Skeletal muscle tissue (tissue), 4 donors: Measurements from ENCODE around the gene CACNB3. TPM values are rescaled to one million over a fixed set of nuclear protein-coding genes. Genes with fewer than 3 reads are reported as not detected.
"Not testable (repeated sequence)": the region's sequence is repeated elsewhere in the genome, so short reads cannot be mapped to it uniquely, and the experiment has no call there.

Source experiments
- H3K27ac ChIP-seq: one replicate; pipeline ENCODE4 v1.7.0; 2013; ENCODE audit warnings: mild to moderate bottlenecking, low read depth, low read length, inconsistent platforms
- H3K27me3 ChIP-seq, 3 donors: one replicate each; pipeline ENCODE4 v1.7.0; 2013; ENCODE audit warnings: low read length in 3 of 3; ENCODE audit not compliant: control insufficient read depth in 3 of 3, insufficient read depth in 3 of 3
- H3K36me3 ChIP-seq, 3 donors: one replicate each; pipeline ENCODE4 v1.7.0; 2013; ENCODE audit warnings: low read length in 3 of 3; ENCODE audit not compliant: control insufficient read depth in 3 of 3, insufficient read depth in 3 of 3
- H3K4me1 ChIP-seq, 3 donors: one replicate each; pipeline ENCODE4 v1.7.0; 2013; ENCODE audit warnings: low read length in 3 of 3, mild to moderate bottlenecking in 3 of 3; ENCODE audit not compliant: control insufficient read depth in 3 of 3, insufficient read depth in 3 of 3
- H3K4me3 ChIP-seq, 3 donors: one replicate each; pipeline ENCODE4 v1.7.0; 2013; ENCODE audit warnings: low read length in 3 of 3
- H3K9ac ChIP-seq, 3 donors: one replicate each; pipeline ENCODE4 v1.7.0; 2013; ENCODE audit warnings: low read length in 3 of 3, mild to moderate bottlenecking in 3 of 3, moderate library complexity in 2 of 3, low read depth in 1 of 3
- H3K9me3 ChIP-seq, 3 donors: one replicate each; pipeline ENCODE4 v1.7.0; 2013; ENCODE audit warnings: low read length in 3 of 3; ENCODE audit not compliant: control insufficient read depth in 3 of 3
- total RNA-seq: library from RNA; depleted of rRNA; stranded (reverse); fragments of >200 nt; gene quantifications from one replicate; pipeline ENCODE4 v1.2.3, GENCODE V29; 2014
- donor health status: Osteomylitis.

Gene CACNB3
- total RNA-seq, 1 donor from 2014 or later: 4.2 TPM

DNA sequence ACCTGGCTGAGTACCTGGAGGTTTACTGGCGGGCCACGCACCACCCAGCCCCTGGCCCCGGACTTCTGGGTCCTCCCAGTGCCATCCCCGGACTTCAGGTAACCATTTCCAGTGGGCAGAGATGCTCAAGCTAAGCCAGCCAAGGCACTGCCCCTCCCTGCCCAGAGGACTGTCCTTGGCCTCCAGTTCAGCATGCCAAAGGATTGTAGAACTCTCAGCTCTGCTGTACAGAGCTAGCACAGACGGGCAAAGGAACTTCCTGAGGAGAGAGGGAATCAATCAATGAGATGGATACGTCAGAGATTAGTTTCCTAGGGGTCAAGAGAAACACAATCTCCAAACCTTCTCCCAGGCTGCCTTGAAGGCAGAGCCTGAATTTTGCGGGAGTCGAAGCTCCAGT is 8.7 kb downstream of the CACNB3 start:
- no peaks in the 10 kb centered on the region for H3K27me3 ChIP-seq
- H3K4me3 ChIP-seq: no peak overlapping the region
- no peaks in the 10 kb centered on the region for H3K4me1 ChIP-seq
- no peaks in the 10 kb centered on the region for H3K9me3 ChIP-seq
- peaks cover 33 to 43% (median 36%) of the 10 kb centered on the region in 3 donors for H3K36me3 ChIP-seq
- H3K9ac ChIP-seq: no peak overlapping the region
- H3K27ac ChIP-seq: no peak overlapping the region

DNA sequence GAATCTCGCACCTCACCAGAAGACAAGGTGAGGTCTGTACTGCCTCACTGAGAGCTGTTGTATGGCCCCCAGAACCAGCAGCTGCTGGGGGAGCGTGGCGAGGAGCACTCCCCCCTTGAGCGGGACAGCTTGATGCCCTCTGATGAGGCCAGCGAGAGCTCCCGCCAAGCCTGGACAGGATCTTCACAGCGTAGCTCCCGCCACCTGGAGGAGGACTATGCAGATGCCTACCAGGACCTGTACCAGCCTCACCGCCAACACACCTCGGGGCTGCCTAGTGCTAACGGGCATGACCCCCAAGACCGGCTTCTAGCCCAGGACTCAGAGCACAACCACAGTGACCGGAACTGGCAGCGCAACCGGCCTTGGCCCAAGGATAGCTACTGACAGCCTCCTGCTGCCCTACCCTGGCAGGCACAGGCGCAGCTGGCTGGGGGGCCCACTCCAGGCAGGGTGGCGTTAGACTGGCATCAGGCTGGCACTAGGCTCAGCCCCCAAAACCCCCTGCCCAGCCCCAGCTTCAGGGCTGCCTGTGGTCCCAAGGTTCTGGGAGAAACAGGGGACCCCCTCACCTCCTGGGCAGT is 9.3 kb downstream of the CACNB3 start:
- no peak overlapping the region for H3K9ac ChIP-seq
- H3K27me3 ChIP-seq: no peaks in the 10 kb centered on the region
- no peaks in the 10 kb centered on the region for H3K4me1 ChIP-seq
- no peaks in the 10 kb centered on the region for H3K9me3 ChIP-seq
- no peak overlapping the region for H3K27ac ChIP-seq
- no peak overlapping the region for H3K4me3 ChIP-seq
- peaks cover 33 to 49% (median 42%) of the 10 kb centered on the region in 3 donors for H3K36me3 ChIP-seq

DNA sequence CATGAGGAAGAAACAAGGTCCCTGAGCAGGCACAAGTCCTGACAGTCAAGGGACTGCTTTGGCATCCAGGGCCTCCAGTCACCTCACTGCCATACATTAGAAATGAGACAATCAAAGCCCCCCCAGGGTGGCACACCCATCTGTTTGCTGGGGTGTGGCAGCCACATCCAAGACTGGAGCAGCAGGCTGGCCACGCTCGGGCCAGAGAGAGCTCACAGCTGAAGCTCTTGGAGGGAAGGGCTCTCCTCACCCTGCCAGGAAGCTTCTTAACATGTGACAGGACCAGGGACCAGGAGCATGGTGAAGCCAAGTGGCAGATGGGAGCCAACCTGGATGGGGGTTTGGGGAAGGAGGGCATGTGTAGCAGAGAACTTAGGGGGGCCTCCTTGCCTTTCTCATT is 10.0 kb downstream of the CACNB3 start:
- peaks cover 36 to 56% (median 49%) of the 10 kb centered on the region in 3 donors for H3K36me3 ChIP-seq
- no peaks in the 10 kb centered on the region for H3K27me3 ChIP-seq
- H3K9me3 ChIP-seq: no peaks in the 10 kb centered on the region
- H3K27ac ChIP-seq: no peak overlapping the region
- no peaks in the 10 kb centered on the region for H3K4me1 ChIP-seq
- H3K4me3 ChIP-seq: no peak overlapping the region
- H3K9ac ChIP-seq: no peak overlapping the region

DNA sequence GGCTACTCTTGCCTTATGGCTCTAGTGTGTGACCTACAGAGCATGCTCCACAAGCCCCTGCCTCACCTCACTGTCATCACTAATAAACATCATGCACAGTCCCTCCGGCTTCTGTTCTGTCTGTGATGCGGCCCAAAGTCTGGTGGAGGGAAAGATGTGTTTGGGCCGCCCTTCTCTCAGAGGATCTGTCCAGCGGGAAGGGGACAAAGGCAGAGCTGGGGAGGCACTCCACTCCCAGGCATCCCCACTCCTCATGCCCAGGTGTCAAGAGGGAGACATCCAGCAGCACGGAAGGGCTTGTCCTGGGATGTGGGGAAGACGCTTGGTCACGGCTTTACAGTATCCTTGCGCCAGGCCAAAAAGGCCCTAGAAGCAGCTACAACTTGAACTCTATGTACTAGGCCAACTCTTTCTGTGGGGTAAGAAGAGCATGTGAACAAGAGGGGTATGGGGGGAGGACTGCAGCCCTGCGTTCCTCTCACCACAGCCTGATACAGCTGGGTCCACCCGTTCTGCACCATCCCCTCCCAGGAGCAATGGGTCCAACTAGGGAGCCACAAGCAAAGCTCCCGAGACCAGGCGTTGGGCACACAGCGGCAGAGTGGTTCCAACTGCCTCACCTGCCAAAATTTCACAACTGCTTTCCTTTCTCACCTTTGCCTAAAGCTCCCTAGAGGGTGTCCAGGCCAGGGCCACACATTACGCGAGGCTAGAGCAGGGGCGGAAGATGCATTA is 10.7 kb downstream of the CACNB3 start:
- no peaks in the 10 kb centered on the region for H3K4me1 ChIP-seq
- no peak overlapping the region for H3K4me3 ChIP-seq
- H3K9me3 ChIP-seq: no peaks in the 10 kb centered on the region
- no peak overlapping the region for H3K27ac ChIP-seq
- H3K9ac ChIP-seq: no peak overlapping the region
- peaks cover 40 to 62% (median 56%) of the 10 kb centered on the region in 3 donors for H3K36me3 ChIP-seq
- no peaks in the 10 kb centered on the region for H3K27me3 ChIP-seq

DNA sequence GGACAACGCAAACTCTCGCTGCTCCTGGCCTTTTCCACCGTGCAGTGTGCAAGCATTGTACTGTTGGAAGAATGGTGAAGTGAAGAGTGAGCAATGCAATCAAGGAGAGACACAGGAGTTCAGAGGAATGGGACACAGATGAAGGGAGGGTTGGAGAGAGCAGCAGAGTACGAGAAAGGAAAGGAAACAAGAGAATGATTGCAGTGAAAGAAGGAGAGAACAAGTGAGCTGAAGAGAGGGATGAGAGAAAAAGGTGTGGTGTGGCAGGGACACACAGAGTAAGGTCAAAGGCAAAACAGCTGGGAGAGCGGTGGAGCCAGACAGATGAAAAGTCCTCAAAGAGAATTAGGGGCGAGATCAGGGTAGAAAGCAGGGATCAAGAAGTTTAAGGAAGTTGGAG is 13.0 kb downstream of the CACNB3 start:
- H3K27ac ChIP-seq: no peak overlapping the region
- no peaks in the 10 kb centered on the region for H3K27me3 ChIP-seq
- no peak overlapping the region for H3K9ac ChIP-seq
- H3K9me3 ChIP-seq: no peaks in the 10 kb centered on the region
- H3K4me3 ChIP-seq: no peak overlapping the region
- H3K36me3 ChIP-seq: peaks cover 49 to 74% (median 71%) of the 10 kb centered on the region in 3 donors
- H3K4me1 ChIP-seq: no peaks in the 10 kb centered on the region

DNA sequence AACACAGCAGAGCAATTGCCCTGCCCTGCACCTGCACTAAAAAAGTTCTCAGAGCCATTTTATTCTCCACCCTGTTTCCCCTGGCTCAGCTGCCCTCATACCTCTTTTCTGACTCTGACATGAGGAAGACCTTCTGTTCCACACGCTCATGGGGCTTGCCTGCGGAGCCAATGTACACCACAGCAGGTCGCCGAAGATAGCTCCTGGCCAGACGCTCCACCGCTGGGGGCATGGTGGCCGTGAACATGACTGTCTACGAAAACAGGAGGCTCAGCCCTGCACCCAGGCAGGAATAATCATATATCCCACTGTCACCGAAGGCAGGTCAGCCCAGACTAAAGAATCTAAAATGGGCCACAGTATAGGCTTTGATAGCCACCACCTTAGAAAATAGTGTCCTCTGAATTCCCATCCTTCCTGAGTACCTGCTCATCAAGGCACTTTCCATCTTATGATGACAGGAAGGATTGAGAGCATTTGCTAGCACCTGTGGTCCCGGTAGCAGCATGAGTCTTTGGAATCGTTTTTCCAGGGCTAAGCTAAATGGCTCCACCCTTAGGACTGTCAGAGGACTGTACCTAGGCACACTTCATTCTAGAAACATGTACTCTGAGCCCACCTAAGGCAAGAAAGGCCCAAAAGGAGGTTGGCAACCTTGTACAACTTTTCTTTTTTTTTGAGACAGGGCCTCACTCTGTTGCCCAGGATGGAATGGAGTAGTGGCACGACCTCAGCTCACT is 14.2 kb downstream of the CACNB3 start:
- Histone ChIP-seq H3K27me3 (no peaks in the 10 kb centered on the region), H3K9me3 (no peaks in the 10 kb centered on the region), H3K36me3 (peaks cover 62 to 83% (median 83%) of the 10 kb centered on the region in 3 donors), H3K4me1 (no peaks in the 10 kb centered on the region), H3K9ac (no peak overlapping the region), H3K4me3 (no peak overlapping the region), H3K27ac (no peak overlapping the region)

DNA sequence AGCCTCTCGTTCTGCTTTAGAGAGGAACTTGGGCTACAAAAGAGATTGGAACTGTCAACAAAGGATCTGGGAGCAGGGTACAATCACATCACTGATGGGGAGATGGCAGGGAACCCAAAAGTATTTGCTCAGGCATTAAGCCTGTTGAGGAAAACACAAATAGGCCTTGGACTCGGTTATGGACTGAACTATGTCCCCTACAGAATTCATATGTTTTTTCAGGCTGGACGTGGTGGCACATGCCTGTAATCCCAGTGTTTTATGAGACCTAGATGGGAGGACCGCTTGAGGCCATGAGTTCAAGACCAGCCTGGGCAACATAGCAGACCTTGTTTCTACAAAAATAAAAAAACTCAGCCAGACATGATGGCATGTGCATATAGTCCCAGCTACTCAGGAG is 19.8 kb downstream of the CACNB3 start:
- H3K36me3 ChIP-seq: peaks cover 54 to 64% (median 60%) of the 10 kb centered on the region in 3 donors
- no peak overlapping the region for H3K9ac ChIP-seq
- no peak overlapping the region for H3K27ac ChIP-seq
- H3K4me1 ChIP-seq: no peaks in the 10 kb centered on the region
- H3K9me3 ChIP-seq: no peaks in the 10 kb centered on the region
- H3K27me3 ChIP-seq: no peaks in the 10 kb centered on the region
- no peak overlapping the region for H3K4me3 ChIP-seq

DNA sequence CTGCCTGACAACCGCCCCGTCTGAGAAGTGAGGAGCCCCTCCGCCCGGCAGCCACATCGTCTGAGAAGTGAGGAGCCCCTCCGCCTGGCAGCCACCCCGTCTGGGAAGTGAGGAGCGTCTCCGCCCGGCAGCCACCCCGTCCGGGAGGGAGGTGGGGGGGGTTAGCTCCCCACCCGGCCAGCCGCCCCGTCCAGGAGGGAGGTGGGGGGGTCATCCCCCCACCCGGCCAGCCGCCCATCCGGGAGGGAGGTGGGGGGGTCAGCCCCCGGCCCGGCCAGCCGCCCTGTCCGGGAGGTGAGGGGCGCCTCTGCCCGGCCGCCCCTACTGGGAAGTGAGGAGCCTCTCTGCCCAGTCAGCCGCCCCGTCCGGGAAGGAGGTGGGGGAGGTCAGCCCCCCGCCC is 23.7 kb downstream of the CACNB3 start:
- H3K9ac ChIP-seq, H3K9me3 ChIP-seq, H3K4me1 ChIP-seq, H3K4me3 ChIP-seq, H3K27me3 ChIP-seq, H3K27ac ChIP-seq: not testable (repeated sequence)
- H3K36me3 ChIP-seq: peaks cover 45 to 51% (median 47%) of the 10 kb centered on the region in 3 donors

DNA sequence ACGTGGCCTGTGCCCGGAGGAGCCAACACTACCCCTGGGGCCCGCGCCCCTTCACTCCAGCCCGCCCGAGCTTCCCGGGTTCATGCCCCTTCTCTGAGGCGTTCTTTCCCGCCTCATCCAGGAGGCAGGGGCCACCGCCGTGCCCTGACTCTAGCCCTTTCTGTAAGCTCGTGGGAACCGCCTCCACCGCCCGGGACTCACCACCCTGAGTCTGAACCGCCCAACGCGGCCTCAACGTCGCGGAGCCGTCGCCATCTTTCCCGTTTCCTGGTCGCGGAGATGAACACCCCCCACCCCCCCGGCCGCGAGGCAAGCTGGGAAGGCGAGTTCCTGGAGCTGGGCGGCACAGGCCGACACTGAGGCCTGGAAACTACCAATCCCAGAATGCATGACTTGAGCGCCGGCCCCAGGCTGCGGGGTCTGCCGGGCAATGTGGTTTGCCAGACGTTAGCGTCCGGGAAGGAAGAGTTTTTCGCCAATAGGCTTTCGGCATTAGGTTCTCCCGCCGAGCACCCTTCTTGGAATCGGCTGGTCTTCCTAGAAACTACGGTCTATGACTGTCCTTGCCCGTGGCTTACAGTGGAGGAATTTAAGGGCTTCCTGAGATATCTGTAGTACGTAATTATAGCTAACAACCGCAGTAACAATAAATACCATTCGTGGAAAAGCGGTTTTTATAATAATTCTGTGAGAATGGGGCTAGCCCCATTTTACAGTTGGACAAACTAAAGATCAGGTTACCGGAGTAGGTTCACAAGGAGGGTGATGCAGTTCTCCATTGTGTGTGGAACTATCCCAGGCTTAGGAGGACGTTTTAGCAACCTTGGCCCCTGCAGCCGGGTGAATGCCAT is 33.8 kb downstream of the CACNB3 start, which contains the start of gene DDX23:
Gene DDX23, minus strand, starts transcription at position 281 of the 851 bp plus-strand sequence. CDS start 6,381 bp downstream, outside the sequence.
- H3K4me1 ChIP-seq: peaks cover 15 to 26% (median 16%) of the 10 kb centered on the region in 3 donors
- peak within 1 kb of the TSS; percentile 76 for H3K27ac ChIP-seq
- no peaks in the 10 kb centered on the region for H3K9me3 ChIP-seq

More for the DNA sequence above, 33.8 kb downstream of the CACNB3 start, which contains the start of gene DDX23:
- peak within 1 kb of the TSS; percentile 85 to 96 (median 96) for H3K4me3 ChIP-seq
- H3K36me3 ChIP-seq: peaks cover 0 to 6% (median 0%) of the 10 kb centered on the region in 3 donors
- no peaks in the 10 kb centered on the region for H3K27me3 ChIP-seq
- H3K9ac ChIP-seq: peak within 1 kb of the TSS; percentile 92 to 95 (median 92)
